CD1c-positive myeloid dendritic cell (primary cell): Measurements from ENCODE around the gene AFAP1L2.
"Not testable (repeated sequence)": the region's sequence is repeated elsewhere in the genome, so short reads cannot be mapped to it uniquely, and the experiment has no call there.

Experiments
- DNase-seq: peaks from one replicate; pipeline ENCODE4 v3.0.0-alpha.2; 2016; ENCODE audit errors: extremely low spot score

Gene AFAP1L2

DNA sequence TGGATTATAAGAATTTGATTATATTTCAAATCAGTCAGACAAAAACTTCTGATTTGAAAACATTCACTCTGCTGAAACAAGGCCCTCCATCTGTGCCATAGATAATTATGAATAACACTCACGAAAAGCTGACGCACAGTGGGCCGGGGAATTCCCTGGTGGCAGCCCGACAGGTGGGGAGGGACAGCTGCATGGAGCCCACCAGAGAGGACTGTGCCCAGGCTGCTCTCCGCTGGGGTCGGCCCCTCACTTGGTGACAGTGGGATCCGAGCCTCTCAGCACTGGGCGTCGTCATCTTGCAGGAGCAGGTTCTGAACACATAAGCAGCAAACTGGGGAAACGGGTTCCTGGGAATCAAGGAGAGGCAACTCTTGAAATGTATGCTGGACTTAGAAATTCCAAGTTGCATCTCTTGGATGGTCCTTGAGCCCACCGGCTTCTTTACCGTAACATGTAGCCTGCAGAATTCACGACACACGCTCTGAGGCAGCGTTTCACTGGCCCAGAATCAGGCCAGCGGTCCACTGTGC lies 41.4 kb downstream of the AFAP1L2 start:
- no peak for DNase-seq

DNA sequence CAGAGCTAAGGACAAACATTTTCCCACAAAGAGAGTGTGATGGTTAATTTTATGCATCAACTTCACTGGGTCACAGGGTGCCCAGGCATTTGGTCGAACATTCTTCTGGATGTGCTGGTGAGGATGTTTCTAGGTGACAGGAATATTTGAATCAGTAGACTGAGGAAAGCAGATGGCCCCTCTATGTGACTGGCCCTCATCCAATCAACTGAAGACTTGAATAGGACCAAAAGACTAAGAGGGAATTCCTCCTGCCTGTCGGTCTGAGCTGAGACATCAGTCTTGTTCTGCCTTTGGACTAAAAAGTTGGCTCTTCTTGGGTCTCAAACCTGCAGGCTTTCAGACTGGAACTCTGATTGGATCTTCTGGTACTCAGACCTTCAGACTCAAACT lies 44.4 kb downstream of the AFAP1L2 start:
- DNase-seq, result no peak

DNA sequence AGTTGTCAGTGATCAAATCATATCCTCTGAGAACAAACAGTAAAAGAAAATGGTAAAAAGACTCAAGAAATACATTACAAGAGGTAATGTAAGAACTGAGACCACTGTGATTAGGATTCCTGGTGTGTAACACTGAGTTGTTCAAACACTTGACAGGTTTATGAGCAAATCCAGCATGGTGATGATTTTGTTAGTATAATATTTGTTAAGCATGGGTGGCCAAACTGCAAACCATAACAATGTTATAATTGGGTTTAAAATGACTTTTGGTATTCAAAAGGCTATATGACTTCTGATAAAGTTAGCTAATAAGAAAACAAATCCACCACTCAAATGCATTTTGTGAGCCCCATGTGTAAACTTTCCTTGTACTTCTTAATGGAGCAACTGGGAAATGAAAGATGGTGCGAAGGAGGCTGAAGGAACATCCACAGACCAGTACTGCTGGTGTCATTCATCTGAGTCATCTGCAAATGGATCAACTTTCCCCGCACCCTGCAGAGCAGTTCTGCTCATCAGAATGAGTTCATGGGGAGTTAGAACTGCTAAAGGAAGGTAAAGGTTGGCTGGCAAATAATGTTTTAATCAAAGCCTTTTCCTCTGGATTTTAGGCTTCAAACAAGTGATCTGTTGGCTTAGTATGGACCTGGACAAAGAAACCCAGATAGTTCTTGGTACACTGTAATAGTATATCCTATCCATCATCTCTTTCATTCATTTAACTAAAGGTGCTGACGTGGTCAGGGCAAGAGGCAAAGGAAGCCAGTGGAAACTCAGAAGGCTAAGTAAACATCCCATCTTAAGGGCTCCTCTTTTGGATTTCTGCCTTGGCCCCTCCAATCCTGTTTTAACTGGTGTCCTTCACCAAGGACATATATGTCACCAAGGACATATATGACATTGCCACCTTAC lies 45.0 kb downstream of the AFAP1L2 start:
- DNase-seq, result no peak

DNA sequence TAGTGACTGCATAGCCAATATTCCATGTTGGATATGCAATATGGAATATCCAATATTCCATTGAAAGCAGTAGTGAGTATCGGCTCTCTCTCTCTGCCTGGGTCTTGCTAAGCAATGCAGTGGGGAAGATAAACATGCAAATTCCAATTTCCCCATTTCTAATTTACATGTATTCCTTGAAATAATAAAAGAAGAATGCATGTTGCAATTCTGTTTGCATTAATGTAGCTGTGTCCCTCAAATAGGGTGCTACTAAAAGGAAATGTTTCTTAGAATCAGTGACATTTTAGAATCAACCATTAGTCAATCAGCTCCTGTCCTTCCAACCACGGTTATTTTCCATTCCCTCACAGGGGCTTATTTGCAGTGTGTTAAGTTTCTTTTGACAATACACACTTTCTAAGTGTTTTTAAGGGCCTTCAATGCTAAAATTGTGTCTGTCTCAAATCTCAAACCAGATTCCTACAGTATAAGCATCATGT lies 46.7 kb downstream of the AFAP1L2 start:
- no peak for DNase-seq

DNA sequence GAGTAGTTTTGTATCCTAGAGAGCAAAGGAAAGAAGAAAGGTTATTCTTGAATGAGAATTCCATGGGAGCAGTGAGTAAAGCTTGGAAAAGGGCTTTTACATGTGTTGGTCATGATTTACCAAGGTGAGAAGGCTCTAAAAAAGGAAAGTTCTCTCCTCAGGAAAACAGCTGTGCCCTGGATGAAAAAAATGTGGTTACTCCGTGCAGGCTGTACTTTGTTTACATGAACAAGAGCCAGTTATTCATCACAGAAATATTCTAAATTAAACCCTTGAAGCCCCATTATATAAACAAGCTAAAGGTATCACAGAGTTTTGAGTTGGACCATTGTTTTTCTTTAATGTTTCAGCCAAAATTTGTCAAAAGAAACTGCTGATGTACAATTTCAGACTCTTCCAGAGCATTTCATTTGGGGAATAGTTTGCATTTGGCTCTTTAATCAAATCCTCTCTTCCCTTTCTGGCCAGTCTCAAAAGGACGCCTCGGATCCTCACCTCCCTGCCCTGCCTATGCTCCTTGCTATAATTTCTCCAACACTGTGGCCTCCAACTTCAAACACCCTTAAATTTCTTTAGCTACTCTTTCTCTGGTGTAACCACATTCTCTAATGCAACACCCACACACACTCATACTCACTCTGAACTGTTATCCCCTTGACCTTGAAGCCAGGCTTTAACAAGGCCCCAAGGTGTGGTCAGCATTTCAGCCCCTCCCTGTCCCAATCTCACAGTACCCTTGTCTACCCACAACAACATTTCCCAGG lies 47.4 kb downstream of the AFAP1L2 start:
- no peak for DNase-seq

DNA sequence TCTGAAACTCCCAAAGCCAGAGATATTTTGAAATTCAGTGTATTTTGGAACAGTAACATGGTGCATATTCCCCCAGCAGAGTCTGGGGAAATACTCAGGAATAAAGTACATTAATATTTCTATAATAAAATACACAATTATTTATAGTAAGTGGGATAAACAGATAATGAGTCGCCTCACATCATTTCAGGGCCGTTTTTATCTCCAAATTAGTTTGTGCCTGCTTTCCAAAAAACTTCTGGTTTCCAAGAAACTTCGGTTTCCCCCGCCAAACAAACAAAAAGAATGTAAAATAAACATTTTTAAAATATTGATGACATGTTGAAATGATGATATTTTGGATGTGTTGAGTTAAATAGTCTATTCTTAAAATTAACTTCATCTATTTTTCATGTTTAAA lies 48.2 kb downstream of the AFAP1L2 start:
- no peak for DNase-seq

DNA sequence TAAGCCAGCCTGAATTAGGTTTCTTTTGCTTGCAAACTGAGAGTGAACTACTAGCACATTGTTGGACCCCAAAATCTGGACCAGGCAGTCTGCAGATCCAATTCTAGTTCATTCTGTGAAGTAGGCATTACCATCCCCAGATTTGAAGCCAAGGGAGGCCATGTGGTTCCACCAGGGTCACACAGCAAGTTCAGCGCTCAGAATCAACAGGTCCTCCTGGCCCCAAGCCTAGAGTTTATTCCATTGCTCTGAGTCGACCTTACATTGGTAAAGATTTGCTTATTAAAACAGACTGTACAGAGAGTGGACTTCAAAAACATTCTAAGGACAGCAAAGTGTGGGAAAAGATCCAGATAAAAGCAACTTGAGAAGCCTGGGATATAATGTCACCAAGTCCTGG lies 50.9 kb downstream of the AFAP1L2 start:
- DNase-seq, result no peak

DNA sequence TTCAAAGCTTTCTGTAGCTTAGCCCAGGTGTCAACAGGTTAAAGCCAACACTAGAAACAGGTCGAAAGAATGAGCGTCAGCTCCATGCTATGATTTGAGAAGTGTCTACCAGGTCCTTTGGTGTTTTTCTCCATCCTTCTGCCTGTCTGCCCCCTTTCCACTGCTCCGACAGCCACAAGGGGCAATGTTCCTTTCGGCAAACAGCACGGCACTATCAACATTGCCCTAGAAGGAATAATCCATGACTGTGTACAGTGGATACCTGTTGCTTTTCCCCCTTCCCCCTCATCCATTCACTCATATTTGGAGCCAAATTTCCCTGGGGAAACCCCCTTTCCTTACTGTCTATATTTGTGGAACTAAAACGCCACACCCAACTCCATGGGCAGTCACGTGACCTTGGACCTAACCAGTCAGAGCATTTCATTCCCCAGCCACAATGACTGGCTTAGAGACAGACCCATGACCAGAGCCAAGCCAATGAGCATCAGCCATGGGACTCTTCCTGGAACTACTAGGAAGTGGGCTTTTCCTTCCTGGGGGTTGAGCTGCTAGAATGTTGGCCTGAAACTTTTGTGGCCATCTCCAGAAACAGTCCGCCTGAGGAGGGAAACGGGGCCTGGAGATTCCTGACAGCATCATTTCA lies 51.5 kb downstream of the AFAP1L2 start:
- DNase-seq, result no peak

DNA sequence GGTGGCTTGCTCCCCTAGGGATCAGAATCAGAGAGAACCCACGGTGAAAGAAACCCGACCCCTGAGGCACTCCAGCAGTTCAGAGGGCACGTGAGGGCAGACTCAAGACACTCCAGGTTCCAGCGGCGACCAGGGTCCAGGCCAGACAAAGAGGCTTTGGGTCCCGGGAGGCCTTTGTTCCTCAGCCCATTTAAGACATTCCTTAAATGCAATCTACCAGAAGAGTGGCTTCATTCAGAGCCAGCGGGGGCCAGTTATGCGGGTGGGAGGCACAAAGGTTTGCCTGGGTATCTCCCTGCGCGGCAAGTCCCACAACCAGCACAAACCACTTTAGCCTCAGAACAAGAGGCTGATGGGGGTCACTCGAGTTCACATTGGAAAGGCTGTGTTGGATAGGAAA lies 53.6 kb downstream of the AFAP1L2 start:
- DNase-seq, result no peak

DNA sequence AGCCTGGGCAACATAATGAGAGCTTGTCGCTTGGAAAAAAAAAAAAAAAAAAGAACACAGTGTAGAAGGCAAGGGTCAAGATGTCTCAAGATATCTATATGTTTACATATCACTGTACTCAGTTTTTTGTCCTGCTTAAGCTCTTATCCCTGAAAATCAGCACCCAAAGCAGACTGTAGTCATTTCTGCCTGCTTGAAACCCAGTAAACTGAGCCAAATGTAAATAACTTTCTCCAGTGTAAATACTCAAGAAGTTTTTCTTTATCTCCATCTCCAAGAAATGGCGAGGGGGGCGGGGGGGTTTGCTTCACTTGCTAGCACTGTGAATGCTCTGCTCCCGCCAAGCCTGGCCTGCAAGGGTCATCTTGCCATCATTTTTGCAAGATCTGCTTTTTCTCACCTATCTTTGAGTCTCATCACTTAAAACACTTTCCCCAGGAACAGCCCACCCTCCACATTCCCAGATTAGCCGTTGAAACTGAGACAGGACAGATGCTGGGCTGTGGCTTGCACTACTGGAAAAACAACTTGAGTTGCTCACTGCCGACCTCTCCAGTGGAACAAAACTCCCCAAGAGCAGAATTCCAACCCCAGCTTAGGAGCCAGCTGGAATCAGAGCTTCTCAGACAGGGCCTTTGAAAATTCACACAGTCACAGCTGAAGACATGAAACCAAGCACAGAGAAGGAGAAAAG lies 54.6 kb downstream of the AFAP1L2 start:
- no peak for DNase-seq

DNA sequence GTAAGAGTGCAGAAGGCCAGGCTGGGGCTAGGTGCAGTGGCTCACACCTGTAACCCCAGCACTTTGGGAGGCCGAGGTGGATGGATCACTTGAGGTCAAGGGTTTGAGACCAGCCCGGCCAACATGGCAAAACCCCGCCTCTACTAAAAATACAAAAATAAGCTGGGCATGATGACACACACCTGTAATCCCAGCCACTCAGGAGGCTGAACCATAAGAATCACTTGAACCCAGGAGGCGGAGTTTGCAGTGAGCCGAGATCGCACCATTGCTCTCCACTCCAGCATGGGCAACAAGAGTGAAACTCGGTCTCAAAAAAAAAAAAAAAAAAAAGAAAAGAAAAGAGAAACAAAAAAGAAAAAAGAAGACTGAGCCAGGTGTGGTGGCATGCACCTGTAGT lies 55.2 kb downstream of the AFAP1L2 start:
- not testable (repeated sequence) for DNase-seq

DNA sequence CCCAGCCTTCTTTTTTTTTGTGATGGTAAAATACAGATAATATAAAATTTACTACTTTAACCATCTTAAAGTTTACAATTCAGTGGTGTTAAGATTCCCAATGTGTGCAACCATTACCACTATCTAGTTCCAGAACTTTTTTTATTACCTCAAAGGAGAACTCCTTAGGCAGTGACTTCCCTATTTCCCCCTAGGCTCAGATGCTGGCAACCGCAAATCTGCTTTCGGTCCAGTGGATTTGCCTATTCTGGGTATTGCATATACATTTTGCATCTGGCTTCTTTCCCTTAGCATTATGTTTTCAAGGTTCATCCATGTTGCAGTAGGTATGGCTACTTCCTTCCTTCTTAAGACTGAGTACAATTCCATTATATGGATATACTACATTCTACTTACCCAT lies 56.5 kb downstream of the AFAP1L2 start:
- no peak for DNase-seq

DNA sequence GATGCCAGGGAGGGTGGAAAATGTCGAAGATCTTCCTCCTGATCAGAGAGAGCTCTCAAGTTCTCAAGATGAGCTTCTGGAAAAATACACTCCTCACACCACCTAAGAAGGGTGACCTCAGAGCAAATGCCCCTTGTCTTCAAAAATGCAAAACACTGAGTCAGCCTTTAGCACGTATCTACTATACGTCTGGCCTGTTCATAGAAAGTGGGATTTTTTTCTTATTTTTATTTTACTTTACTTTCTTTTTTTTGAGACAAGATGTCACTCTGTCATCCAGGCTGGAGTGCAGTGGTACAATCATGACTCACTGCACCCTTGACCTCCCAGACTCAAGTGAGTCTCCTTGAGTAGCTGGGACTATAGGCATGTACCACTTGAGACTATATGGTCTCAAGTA lies 57.1 kb downstream of the AFAP1L2 start:
- no peak for DNase-seq

DNA sequence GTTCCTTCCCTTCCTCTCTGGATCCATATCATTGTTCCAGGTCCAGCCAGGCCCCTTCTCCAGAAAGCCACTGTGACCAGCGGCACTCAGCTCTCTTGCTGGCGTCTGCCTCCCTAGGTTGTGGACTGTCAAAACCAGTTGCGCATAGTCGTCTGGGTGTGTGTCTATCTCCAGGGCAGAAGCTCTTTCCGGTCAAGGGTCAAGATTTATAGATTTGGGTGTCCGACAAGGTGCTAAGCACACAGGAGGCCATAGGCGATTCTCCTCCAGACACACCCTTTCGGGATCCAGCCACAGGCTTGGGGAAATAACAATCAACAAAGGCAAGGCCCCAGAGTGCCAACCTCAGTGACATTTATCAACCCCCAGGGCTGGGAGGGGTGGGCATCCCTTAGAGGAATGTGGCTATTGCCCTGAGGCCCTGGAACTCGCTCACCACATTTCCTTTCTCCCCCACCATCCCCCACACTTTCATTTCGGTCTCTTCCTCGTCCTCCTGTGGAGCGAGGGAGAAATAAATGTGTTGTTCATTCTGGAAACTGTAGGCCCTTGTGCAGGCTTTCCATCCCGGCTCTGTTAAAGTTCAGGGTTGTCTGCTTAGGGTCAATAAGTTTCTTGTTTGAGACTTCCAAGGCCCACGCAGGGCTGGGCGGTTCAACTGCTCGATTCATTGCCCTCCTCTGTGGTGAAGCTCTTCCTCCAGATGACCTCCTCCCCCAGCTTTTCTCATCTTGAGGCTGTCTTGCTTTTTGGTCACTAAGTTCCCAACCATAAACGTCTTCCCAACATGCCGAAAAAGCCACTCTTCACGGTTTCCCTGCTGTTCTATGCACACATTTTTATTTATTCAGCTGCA lies 57.9 kb downstream of the AFAP1L2 start:
- no peak for DNase-seq

DNA sequence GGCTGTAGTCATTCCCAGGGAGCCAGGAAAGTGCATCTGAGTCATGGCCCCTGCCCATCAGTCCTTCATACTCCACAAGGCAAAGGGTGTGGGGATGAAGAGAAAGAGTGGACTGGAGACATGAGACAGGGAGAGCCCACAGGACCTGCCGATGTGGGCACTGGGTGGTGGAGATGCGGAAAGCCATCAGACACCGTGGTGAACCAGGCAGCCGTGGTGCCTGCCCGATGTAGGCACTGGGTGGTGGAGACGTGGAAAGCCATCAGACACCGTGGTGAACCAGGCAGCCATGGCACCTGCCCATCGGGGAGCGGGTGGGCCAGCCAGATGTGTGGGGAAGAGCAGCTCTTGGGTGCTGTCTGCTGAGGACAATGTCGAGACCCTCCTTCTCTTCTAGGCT lies 58.6 kb downstream of the AFAP1L2 start:
- no peak for DNase-seq

DNA sequence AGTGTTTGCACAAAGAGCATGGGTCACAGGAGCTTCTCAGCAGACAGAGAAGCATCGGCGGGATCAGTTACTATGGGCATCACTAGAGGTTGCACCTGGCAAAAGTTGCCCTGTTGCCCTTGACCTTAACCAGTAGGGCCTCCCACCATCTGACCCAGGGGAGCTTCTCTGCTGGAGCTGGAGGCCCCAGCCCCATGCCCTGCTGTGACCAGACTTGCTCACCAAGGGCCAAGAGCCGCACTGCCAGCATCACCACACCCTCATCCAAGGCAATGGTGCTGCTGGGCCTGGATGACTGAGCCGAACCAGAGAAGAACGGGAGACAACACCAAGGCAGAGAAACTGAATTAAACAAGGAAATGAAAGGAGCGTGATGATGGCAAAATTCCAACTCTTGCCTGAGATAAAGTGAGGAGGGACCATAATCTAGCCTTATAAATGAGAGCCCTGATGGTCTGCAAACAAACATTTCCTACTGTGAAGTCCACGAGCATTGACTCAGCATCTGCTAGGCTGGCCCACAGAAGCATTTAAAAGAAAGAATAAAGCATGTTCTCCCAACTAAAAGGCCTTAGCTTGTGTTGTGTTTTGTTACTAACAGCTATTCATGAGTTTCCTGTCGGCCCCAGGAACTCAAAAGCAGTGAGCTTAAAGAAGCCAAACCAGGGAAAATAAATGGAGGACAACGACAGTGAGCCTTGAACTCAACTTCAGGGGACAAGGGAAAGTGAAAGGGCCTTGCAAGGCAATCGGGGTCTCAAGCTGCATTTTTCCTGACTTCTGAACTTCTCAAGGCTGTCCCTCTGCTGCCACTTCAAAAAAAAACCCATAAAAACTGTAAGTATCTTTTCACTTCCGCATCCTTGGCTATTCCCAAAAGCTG lies 60.4 kb downstream of the AFAP1L2 start:
- DNase-seq, result no peak

DNA sequence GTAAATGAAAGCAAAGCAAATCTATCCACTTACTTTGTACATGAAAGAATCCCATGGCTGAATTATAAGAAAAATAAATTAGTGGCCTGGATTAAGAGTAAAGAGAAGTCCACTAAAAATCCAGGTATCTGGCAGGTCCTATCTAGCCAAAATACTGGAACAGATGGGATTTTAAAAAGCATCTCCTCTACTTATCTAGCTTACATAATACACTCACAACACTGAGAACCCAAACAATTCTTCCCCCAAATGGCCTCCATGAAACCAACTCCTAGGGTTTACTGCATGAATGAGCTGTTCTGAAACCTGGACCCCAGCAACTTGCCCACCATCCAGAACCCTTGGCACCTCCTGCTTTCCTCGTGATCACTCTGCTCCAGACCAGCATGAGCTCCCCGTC lies 61.3 kb downstream of the AFAP1L2 start:
- DNase-seq, result no peak

DNA sequence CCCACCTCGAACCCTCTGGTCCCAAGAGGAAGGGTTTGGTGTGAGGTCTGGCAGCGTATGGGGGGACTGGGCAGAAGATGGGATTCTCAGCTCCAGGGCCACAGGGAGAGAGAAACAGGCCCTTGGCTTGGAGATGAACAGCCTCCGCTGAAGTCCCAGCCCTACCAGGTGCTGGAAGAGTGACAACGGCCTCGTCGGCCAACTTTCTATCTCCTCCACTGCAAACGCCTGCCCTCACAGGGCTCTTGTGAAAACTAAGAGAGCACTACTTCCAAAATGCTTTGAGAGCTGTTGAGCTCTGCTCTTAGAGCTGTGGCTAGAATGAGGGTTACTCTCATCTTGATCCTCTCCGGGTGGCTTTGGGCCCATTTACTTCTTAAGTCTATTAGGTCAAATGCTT lies 63.5 kb downstream of the AFAP1L2 start:
- no peak for DNase-seq
